HG02970 (cell line): ENCODE results near the gene CTLA4.

ENCODE experiments used
- ATAC-seq: cut with Tn5 transposase; IDR thresholded peaks from one replicate; pipeline ENCODE4 v1.9.1; 2021; ENCODE audit warnings: mild to moderate bottlenecking, moderate library complexity, moderate number of reproducible peaks; ENCODE audit not compliant: unreplicated experiment, low FRiP score

CTLA4 gene

DNA sequence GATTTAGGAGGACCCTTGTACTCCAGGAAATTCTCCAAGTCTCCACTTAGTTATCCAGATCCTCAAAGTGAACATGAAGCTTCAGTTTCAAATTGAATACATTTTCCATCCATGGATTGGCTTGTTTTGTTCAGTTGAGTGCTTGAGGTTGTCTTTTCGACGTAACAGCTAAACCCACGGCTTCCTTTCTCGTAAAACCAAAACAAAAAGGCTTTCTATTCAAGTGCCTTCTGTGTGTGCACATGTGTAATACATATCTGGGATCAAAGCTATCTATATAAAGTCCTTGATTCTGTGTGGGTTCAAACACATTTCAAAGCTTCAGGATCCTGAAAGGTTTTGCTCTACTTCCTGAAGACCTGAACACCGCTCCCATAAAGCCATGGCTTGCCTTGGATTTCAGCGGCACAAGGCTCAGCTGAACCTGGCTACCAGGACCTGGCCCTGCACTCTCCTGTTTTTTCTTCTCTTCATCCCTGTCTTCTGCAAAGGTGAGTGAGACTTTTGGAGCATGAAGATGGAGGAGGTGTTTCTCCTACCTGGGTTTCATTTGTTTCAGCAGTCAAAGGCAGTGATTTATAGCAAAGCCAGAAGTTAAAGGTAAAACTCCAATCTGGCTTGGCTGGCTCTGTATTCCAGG is at the start of gene CTLA4:
TSS of gene CTLA4 (plus strand) at position 211 of the 640 bp plus-strand sequence. CDS start at position 383, 172 bp downstream.
- no peak for ATAC-seq

DNA sequence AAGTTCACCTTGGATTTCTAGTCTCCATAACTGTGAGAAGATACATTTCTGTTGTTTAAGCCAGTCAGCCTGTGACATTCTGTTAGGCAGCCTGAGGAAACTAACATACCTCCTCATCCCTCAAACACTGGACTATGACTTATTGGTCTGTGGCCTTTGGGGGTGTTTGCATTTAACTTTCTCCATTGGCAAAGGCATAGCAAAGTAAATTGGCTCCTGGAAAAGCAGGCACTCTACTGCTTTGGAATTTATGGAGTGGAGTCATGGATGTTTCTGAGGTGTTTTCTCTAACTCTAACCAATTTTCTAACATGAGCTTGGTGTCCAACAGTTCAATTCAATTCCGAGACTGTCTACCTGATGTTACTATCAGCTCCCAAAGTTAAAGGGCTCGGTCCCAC is 48.9 kb upstream of the CTLA4 start:
- no peak for ATAC-seq

GRCh38 chr2:203819434-203820133 is 48.0 kb upstream of the CTLA4 start:
- ATAC-seq, result no peak

DNA sequence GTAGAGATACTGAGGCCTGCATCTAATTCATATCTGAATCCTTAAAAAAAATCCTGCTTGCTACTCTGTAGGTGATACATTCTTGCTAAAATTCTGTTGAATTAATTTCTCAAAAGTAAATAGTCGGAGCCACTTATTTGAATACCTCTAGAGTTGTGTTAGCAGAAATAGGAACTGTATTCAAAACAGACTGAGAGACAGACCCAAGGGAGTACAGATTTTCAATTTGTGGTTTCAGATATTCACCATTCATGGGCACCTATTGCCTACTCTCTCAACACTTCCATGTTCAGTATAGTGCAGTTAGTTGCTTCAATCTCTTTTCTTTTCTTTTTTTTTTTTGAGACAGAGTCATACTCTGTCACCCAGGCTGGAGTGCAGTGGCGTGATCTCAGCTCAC is 46.6 kb upstream of the CTLA4 start:
- no peak for ATAC-seq

- no peak for ATAC-seq
Observed at GRCh38 chr2:203822240-203822639, 45.3 kb upstream of the CTLA4 start.

DNA sequence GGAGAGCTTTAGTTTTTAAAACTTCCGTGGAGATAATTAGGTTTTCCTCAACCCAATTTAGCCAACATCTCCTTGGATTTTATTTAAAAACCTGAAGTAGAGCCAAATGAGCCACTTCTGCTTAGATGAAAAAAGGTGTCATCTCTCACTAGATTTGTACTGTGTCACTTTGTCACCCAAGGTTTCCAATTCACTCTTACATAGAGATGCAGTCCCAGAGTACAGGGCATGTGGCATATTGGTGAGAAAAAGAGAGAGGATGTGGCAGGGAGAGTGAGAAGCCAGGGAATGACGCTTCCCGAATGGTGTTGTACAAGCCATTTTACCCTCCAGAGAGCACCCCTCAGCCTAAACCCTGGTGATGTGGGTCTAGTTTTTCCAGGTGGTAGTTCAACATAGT is 44.4 kb upstream of the CTLA4 start:
- ATAC-seq, result no peak

GRCh38 chr2:203824057-203824456 is 43.5 kb upstream of the CTLA4 start:
- no peak for ATAC-seq

GRCh38 chr2:203824603-203825002 is 43.0 kb upstream of the CTLA4 start:
- ATAC-seq, result no peak

DNA sequence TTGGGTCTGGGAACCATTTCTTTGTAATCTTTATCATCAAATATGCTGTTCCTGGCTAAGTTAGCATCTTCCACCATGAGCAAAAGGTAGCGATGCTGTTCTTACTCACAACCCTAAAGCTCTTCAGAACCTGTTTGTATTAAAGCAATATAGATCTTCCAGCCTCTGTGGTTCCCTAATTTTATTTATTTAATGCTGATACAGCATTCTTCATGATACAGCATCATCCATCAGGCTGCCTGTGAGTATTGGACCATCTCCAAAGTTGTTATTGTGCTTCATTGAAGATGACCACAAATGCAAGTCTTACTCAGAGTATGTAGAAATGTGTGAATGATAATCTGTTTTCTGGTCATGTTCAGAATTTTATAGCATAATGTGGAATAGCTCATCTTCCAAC is 40.9 kb upstream of the CTLA4 start:
- ATAC-seq, result no peak

DNA sequence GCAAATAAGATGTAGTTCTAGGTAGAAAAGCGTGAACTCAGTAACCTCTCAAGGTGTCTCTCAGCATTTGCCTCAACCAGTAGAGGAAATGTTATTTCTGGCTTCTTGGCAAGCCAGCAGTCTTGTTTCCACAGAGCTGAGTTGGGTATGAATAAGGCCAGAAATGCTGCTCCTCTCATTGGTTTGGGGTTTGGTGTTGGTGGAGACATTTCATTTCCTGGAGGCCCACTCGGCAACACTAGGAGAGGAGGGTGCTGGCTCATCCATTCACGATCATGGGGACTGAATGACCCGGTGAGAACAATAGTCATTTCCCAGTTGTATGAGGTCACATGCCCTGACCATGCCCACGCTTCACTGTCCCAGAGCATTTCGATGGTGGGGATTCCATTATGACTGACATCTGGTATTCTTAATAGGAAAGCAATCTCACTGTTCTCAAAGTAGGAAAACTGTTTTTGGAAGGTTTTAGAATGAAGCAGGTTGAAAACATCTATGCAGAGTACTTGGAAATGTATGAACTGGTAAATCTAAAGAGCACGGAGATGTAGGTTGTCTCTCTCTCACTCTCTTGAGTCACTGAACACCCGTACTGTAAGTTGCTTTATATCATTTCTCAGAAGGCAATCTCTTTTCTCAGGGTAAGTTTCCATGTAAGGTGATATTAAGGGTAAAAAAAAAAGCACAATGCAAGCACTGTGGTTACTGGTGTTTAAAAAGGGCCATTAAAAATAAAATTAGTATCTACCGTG is 37.1 kb upstream of the CTLA4 start:
- no peak for ATAC-seq

GRCh38 chr2:203835420-203835819 is 32.2 kb upstream of the CTLA4 start:
- ATAC-seq, result no peak

- ATAC-seq, result no peak
Observed at GRCh38 chr2:203835892-203836800, 31.4 kb upstream of the CTLA4 start.

- ATAC-seq, result no peak
Observed at GRCh38 chr2:203840655-203841205, 26.8 kb upstream of the CTLA4 start.

DNA sequence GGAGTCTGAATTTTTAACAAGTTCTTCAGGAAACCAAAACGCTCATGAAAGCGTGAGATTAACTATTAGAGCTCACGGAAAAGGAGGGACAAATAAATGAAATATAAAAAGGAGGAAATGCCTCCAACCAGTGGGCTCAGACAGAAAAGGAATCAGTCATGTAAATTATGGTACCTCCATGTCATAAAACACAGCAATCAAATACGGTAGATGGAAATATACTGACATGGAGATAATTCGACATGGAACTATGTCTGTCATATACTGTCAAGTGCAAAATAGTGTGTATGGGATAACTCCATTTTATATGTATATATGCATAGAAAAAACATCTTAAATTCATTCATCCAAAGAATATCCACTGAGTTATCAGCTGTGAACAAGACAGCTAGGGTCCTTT is 25.9 kb upstream of the CTLA4 start:
- ATAC-seq, result no peak

GRCh38 chr2:203842373-203842772 is 25.2 kb upstream of the CTLA4 start:
- no peak for ATAC-seq

DNA sequence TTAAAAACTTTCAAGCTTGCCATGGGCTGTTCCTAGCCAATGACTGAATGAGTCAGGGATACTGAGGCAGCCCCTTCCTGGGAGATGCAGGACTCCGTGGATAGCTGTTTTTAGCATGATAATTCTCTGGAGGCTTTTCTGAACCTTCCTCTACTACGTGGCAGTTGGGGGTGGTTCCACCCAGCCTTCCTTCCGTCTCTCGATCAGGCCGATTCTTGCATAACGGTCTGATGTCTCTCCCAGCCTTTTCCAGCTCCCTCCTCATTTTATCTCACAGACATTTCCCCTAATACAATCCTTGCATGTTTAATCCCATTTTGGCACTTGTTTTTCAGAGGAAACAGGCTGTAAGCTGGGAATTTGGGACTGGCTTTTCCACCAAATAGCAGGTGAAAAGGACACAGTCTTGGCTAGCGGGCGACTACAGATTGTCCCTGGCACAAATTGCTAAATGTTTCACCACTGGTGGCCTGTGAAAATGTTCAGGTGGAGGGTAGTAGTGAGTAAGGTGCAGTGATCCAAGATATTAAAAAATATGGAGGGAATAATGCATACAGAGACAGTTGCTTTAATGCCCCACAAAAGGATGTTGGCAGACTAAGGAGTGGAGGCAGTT is 21.0 kb upstream of the CTLA4 start:
- ATAC-seq, result no peak

DNA sequence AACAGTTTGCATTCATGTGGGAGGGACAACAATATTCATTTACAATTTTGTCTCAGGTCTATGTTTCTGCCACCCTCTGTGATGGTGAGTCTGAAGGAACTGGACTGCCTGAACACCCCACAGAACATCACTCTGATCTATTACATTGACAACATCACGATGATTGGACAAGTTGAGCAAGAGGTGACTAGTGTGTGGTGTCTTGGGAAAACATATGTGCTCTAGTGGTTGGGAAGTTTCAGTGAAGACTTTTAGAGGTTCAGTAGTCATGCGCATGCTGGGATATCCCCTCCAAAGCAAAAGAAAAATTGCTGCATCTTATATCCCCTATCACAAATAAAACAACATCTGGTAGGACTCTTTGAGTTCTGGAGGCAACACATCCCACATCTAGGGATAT is 18.6 kb upstream of the CTLA4 start:
- no peak for ATAC-seq

GRCh38 chr2:203852760-203853159 is 14.8 kb upstream of the CTLA4 start:
- ATAC-seq, result no peak

GRCh38 chr2:203853271-203853670 is 14.3 kb upstream of the CTLA4 start:
- ATAC-seq, result no peak

DNA sequence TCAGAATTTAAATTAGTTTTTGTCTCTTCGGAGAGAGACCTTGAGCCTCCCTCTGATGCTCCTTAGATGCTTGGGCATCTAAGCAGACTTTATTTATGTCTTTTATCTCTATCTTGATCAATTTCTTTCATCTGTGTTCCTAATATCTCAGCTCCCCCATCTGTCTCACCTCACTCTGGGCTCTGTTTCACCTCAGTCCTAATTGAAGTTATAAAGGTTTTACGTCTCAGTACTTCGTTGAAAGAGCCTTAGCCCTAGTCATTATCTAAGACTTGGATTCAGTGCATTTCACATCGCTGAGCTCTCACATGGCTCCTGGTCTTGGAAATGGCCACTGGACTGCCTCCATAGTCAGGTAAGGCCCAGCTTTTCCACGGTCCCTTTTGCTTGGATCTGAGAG is 13.8 kb upstream of the CTLA4 start:
- no peak for ATAC-seq
